Body of pancreas (tissue), 4 donors: ENCODE results near the gene SLC38A11. TPM values are rescaled to one million over a fixed set of nuclear protein-coding genes. Genes with fewer than 3 reads are reported as not detected.

ENCODE experiments used
- ATAC-seq: fragments of 150-250 bp; one replicate; pipeline ENCODE4 v1.9.1; 2016
- DNase-seq, 4 donors: peaks; one replicate each; pipeline ENCODE4 v3.0.0-alpha.2; 2019
- H3K27ac ChIP-seq, 4 donors: fragments of 200-600 bp; sonication (generic); 1 replicate in 3 of 4; 2 replicates in 1 of 4; pipeline versions ENCODE4 v1.5.1 to v1.6.1; 2016 to 2019; ENCODE audit warnings: mild to moderate bottlenecking in 1 of 4, mixed read lengths in 1 of 4, moderate library complexity in 1 of 4
- H3K27me3 ChIP-seq, 2 donors: fragments of 200-600 bp; sonication (generic); one replicate each; pipeline ENCODE4 v1.6.0; 2016; ENCODE audit warnings: mild to moderate bottlenecking in 1 of 2
- H3K36me3 ChIP-seq, 2 donors: fragments of 200-600 bp; sonication (generic); replicated peaks in 1 of 2; 2 replicates each; pipeline ENCODE4 v1.5.1; 2016; ENCODE audit warnings: low read depth in 2 of 2; ENCODE audit not compliant: insufficient read depth in 1 of 2
- H3K4me1 ChIP-seq: fragments of 200-600 bp; sonication (generic); one replicate; pipeline ENCODE4 v1.6.0; 2016
- H3K4me3 ChIP-seq, 2 donors: fragments of 200-600 bp; sonication (generic); 1 replicate in 1 of 2; 2 replicates in 1 of 2; pipeline ENCODE4 v1.5.1; 2016 to 2019
- H3K9me3 ChIP-seq, 3 donors: fragments of 200-600 bp; sonication (generic); 1 replicate in 2 of 3; 2 replicates in 1 of 3; pipeline ENCODE4 v1.5.1; 2016
- POLR2A ChIP-seq, 3 donors: fragments of 450-650 bp; IDR thresholded peaks; one replicate each; pipeline ENCODE4 v1.6.1; 2016; ENCODE audit warnings: antibody characterized with exemption in 3 of 3, mild to moderate bottlenecking in 2 of 3
- WGBS, 2 donors: methylation state at CpG; one replicate each; pipeline ENCODE4 v1.1.5; 2017; 5-methylcytosine and 5-hydroxymethylcytosine counted together
- intact Hi-C: fragments of 100-400 bp; cut with DNase I; formaldehyde crosslinking; loops from one replicate; pipeline ENCODE4 v1.15.1; 2023
- total RNA-seq, 2 donors: library from RNA; depleted of rRNA; stranded (reverse); fragments of >200 nt; gene quantifications; one replicate each; pipeline ENCODE4 v1.1.0, GENCODE V29; 2016
- TF ChIP-seq, protein P1 (sequence below), 7 experiments: fragments of 450-650 bp in 4 of 7; fragments of 200-600 bp in 3 of 7; sonication (generic) in 3 of 7; IDR thresholded peaks; one replicate each; pipeline ENCODE4 v1.5.1; 2016 to 2019; ENCODE audit warnings: antibody characterized with exemption in 7 of 7

Gene SLC38A11
- total RNA-seq, 2 donors from 2014 or later: 1.6 to 2.9 TPM

DNA sequence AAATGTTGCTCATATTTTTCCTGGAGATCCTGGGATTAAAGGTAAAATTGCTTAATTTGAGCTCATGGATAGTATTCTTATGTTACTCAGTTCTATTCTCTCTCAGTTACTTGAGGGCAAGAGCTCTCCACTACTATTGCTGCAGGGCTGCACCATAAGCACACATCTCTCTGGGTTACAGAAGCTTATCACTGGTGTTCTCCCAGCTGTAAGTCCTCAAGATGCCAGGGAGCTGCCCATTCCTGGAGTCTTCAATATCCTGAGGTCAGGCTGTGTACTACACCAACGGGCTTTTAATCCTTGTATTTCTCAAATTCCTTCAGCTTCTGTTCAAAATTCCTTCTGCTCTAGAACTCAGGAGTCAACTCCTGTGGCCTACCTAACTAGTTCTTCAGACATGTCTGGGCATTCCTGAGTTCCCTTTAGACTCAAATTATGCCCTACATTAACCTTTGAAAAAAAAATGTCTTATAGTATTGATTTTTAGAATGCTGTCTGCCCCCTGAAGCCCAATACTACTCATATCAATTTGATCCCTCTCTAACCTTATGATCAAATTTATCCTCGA lies 96.0 kb downstream of the SLC38A11 start:
- intact Hi-C loops: no loop called here
- H3K9me3 ChIP-seq: no peaks in the 10 kb centered on the region
- H3K36me3 ChIP-seq: no peaks in the 10 kb centered on the region
- peaks cover 13% of the 10 kb centered on the region for H3K4me1 ChIP-seq
- no peaks in the 10 kb centered on the region for H3K27me3 ChIP-seq
- 38 to 45% methylated on average over 2 of the region's 2 CpGs for WGBS, 2 donors
- no peak for TF ChIP-seq POLR2A (IDR thresholded peaks at IDR 0.05)
- TF ChIP-seq, protein P1, sequence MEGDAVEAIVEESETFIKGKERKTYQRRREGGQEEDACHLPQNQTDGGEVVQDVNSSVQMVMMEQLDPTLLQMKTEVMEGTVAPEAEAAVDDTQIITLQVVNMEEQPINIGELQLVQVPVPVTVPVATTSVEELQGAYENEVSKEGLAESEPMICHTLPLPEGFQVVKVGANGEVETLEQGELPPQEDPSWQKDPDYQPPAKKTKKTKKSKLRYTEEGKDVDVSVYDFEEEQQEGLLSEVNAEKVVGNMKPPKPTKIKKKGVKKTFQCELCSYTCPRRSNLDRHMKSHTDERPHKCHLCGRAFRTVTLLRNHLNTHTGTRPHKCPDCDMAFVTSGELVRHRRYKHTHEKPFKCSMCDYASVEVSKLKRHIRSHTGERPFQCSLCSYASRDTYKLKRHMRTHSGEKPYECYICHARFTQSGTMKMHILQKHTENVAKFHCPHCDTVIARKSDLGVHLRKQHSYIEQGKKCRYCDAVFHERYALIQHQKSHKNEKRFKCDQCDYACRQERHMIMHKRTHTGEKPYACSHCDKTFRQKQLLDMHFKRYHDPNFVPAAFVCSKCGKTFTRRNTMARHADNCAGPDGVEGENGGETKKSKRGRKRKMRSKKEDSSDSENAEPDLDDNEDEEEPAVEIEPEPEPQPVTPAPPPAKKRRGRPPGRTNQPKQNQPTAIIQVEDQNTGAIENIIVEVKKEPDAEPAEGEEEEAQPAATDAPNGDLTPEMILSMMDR (IDR thresholded peaks at IDR 0.05): no peak
- DNase-seq (no peak), ATAC-seq (peak; percentile 33)
- no peak overlapping the region for H3K4me3 ChIP-seq
- peak overlapping the region in 1 of 4 donors; percentile 64 for H3K27ac ChIP-seq

DNA sequence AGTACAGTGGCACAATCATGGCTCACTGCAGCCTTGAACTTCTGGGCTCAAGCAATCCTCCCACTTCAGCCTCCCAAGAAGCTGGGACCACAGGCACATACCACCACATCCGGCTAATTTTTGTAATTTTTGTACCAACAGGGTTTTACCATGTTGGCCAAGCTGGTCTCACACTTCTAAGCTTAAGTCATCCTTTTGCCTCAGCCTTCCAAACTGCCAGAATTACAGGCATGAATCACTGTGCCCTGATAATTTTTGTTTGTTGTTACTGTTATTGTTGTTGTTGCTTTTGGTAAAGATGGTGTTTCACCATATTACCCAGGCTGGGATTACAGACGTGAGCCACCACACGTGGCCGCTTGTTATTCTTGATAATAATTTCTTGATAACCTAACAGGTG lies 103.2 kb downstream of the SLC38A11 start:
- 67 to 70% methylated on average over 4 of the region's 4 CpGs for WGBS, 2 donors

DNA sequence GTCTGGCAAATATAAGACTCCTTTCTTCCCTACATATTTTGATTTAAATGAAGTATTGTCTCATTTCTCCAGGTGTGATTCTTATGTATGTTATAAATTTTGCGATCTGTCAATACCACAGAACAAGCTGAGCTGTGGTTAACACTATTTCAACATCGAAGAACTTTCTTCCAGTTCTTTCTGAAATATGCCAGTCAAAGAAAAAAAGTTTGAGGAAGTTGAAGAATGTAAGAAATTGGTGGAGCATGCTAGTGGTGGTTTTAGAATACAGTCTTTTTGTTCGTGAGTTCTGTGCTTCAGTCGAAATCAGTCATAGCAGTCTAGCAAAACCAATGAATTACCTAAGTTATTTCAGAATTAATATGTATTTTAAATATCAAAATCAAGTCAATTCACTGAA lies 105.1 kb downstream of the SLC38A11 start:
- H3K27me3 ChIP-seq: no peaks in the 10 kb centered on the region
- H3K36me3 ChIP-seq: no peaks in the 10 kb centered on the region
- peaks cover 32% of the 10 kb centered on the region for H3K4me1 ChIP-seq
- 42 to 49% methylated on average over 4 of the region's 4 CpGs for WGBS, 2 donors
- no peak for TF ChIP-seq POLR2A (IDR thresholded peaks at IDR 0.05)
- TF ChIP-seq, protein P1 (IDR thresholded peaks at IDR 0.05): no peak
- peak overlapping the region in 2 of 4 donors; percentile 12 to 19 for H3K27ac ChIP-seq
- no peak overlapping the region for H3K4me3 ChIP-seq
- ATAC-seq (no peak), DNase-seq (no peak)
- H3K9me3 ChIP-seq: no peaks in the 10 kb centered on the region
- intact Hi-C loops: no loop called here

More for the DNA sequence above, 103.2 kb downstream of the SLC38A11 start:
- H3K27me3 ChIP-seq: no peaks in the 10 kb centered on the region
- TF ChIP-seq, protein P1 (IDR thresholded peaks at IDR 0.05): no peak
- TF ChIP-seq POLR2A (IDR thresholded peaks at IDR 0.05): no peak
- no peaks in the 10 kb centered on the region for H3K9me3 ChIP-seq
- no peak overlapping the region for H3K27ac ChIP-seq
- peaks cover 32% of the 10 kb centered on the region for H3K4me1 ChIP-seq
- H3K36me3 ChIP-seq: no peaks in the 10 kb centered on the region
- intact Hi-C loops: no loop called here
- ATAC-seq (no peak), DNase-seq (no peak)
- no peak overlapping the region for H3K4me3 ChIP-seq

DNA sequence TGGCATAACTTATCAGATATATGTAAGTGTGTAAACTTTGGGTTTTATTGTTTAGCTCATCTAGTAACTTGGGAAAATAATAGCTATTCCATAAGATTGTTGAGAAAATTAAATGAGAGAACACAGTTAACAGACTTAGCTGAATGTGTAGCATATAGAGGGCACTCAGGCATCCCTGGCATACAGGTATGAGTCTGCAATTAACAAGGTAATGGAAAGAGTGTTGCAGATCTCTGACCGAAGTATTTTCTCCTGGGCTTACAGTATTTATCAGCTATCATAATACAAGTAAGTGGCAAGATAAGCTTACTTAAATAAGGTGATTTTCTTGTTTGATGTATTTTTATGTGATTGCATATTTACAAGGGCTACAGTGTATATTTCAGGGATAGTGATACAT lies 105.8 kb downstream of the SLC38A11 start:
- no peaks in the 10 kb centered on the region for H3K27me3 ChIP-seq
- no peaks in the 10 kb centered on the region for H3K9me3 ChIP-seq
- intact Hi-C loops: no loop called here
- H3K27ac ChIP-seq: peak overlapping the region in 1 of 4 donors; percentile 12
- WGBS, 2 donors: 16 to 29% methylated on average over 1 of the region's 1 CpG
- TF ChIP-seq POLR2A (IDR thresholded peaks at IDR 0.05): no peak
- TF ChIP-seq, protein P1 (IDR thresholded peaks at IDR 0.05): no peak
- ATAC-seq (no peak), DNase-seq (no peak)
- no peak overlapping the region for H3K4me3 ChIP-seq
- no peaks in the 10 kb centered on the region for H3K36me3 ChIP-seq
- H3K4me1 ChIP-seq: peaks cover 38% of the 10 kb centered on the region
